Hepatic stellate cell (primary cell): ENCODE data around the gene ASZ1.
"Not testable (repeated sequence)": the region's sequence is repeated elsewhere in the genome, so short reads cannot be mapped to it uniquely, and the experiment has no call there.

Experiments used
- DNase-seq: peaks from one replicate; pipeline ENCODE4 v3.0.0; 2011; ENCODE audit warnings: low spot score

Gene ASZ1

GRCh38 chr7:117427258-117427701, at the start of gene ASZ1:
Gene ASZ1 (minus strand): TSS chr7:117427493. CDS start chr7:117427460, 33 bp downstream.
- DNase-seq: no peak

- DNase-seq: no peak
These were observed 49.4 kb upstream of the ASZ1 start for GRCh38 chr7:117476557-117477215.

- no peak for DNase-seq
These were observed 45.0 kb upstream of the ASZ1 start for GRCh38 chr7:117472335-117472734.

GRCh38 chr7:117470777-117471176, 43.5 kb upstream of the ASZ1 start:
- no peak for DNase-seq

- no peak for DNase-seq
These were observed 40.9 kb upstream of the ASZ1 start for GRCh38 chr7:117468174-117468573.

- not testable (repeated sequence) for DNase-seq
These were observed 33.5 kb upstream of the ASZ1 start for GRCh38 chr7:117460815-117461214.

- DNase-seq: no peak
These were observed 32.4 kb upstream of the ASZ1 start for GRCh38 chr7:117459735-117460134.

- no peak for DNase-seq
These were observed 31.8 kb upstream of the ASZ1 start for GRCh38 chr7:117458977-117459583.

- DNase-seq: no peak
These were observed 21.4 kb upstream of the ASZ1 start for GRCh38 chr7:117448655-117449054.

GRCh38 chr7:117446220-117446815, 19.0 kb upstream of the ASZ1 start:
- DNase-seq: no peak

GRCh38 chr7:117445206-117445605, 17.9 kb upstream of the ASZ1 start:
- DNase-seq: no peak

- DNase-seq: no peak
These were observed 17.4 kb upstream of the ASZ1 start for GRCh38 chr7:117444646-117445045.

- no peak for DNase-seq
These were observed 8.3 kb upstream of the ASZ1 start for GRCh38 chr7:117435475-117436043.

GRCh38 chr7:117424090-117424829, 3.0 kb downstream of the ASZ1 start:
- no peak for DNase-seq

GRCh38 chr7:117414591-117414990, 12.7 kb downstream of the ASZ1 start:
- DNase-seq: not testable (repeated sequence)

GRCh38 chr7:117412946-117413559, 14.2 kb downstream of the ASZ1 start:
- no peak for DNase-seq

- DNase-seq: no peak
These were observed 14.9 kb downstream of the ASZ1 start for GRCh38 chr7:117412390-117412789.

- DNase-seq: no peak
These were observed 15.8 kb downstream of the ASZ1 start for GRCh38 chr7:117411539-117411938.

- DNase-seq: no peak
These were observed 18.5 kb downstream of the ASZ1 start for GRCh38 chr7:117408831-117409230.

- no peak for DNase-seq
These were observed 21.8 kb downstream of the ASZ1 start for GRCh38 chr7:117405519-117405918.

GRCh38 chr7:117403737-117404136, 23.6 kb downstream of the ASZ1 start:
- no peak for DNase-seq

- DNase-seq: no peak
These were observed 25.2 kb downstream of the ASZ1 start for GRCh38 chr7:117402109-117402508.
